Smooth muscle cell (in vitro differentiated cells): ENCODE data around the gene SEMA3E. TPM values are rescaled to one million over a fixed set of nuclear protein-coding genes. Genes with fewer than 3 reads are reported as not detected.

Source experiments
- DNase-seq: peaks from one replicate; lab custom pipeline; 2025; ENCODE audit not compliant: unreplicated experiment; lab: John Stamatoyannopoulos, UW
- H2AFZ ChIP-seq: fragments of 200-600 bp; sonication (generic); 2 replicates; pipeline ENCODE4 v1.6.0; 2016; ENCODE audit warnings: antibody characterized with exemption, low read depth, mild to moderate bottlenecking
- H3F3A ChIP-seq: fragments of 200-600 bp; sonication (generic); 2 replicates; pipeline ENCODE4 v1.6.0; 2017; ENCODE audit warnings: antibody characterized with exemption, low read depth
- H3K27ac ChIP-seq: fragments of 200-600 bp; sonication (generic); 2 replicates; pipeline ENCODE4 v1.5.1; 2016; ENCODE audit warnings: low read depth, mild to moderate bottlenecking
- H3K27me3 ChIP-seq: fragments of 200-600 bp; sonication (generic); 2 replicates; pipeline ENCODE4 v1.6.1; 2016; ENCODE audit warnings: low read depth, mild to moderate bottlenecking
- H3K36me3 ChIP-seq: fragments of 200-600 bp; sonication (generic); 2 replicates; pipeline ENCODE4 v1.5.1; 2016; ENCODE audit warnings: low read depth
- H3K4me1 ChIP-seq: fragments of 200-600 bp; sonication (generic); 2 replicates; pipeline ENCODE4 v1.5.1; 2016; ENCODE audit warnings: low read depth
- H3K4me2 ChIP-seq: fragments of 200-600 bp; sonication (generic); 2 replicates; pipeline ENCODE4 v1.6.0; 2016; ENCODE audit warnings: mild to moderate bottlenecking
- H3K4me3 ChIP-seq: fragments of 200-600 bp; sonication (generic); 2 replicates; pipeline ENCODE4 v1.5.1; 2016; ENCODE audit warnings: mild to moderate bottlenecking
- H3K79me2 ChIP-seq: fragments of 200-600 bp; sonication (generic); 2 replicates; pipeline ENCODE4 v1.6.0; 2016; ENCODE audit warnings: low read depth, mild to moderate bottlenecking
- H3K9ac ChIP-seq: fragments of 200-600 bp; sonication (generic); 2 replicates; pipeline ENCODE4 v1.6.0; 2016; ENCODE audit warnings: low read depth
- H3K9me3 ChIP-seq: fragments of 200-600 bp; sonication (generic); replicated peaks from 2 replicates; pipeline ENCODE4 v1.5.1; 2016; ENCODE audit warnings: low read depth
- H4K20me1 ChIP-seq: fragments of 200-600 bp; sonication (generic); 2 replicates; pipeline ENCODE4 v1.6.0; 2016; ENCODE audit warnings: low read depth
- CTCF ChIP-seq: fragments of 200-600 bp; sonication (generic); IDR thresholded peaks from 2 replicates; pipeline ENCODE4 v1.5.1; 2017; ENCODE audit warnings: borderline replicate concordance, mild to moderate bottlenecking, antibody characterized with exemption; ENCODE audit not compliant: insufficient read depth, poor library complexity, severe bottlenecking
- WGBS: methylation state at CpG from one replicate; pipeline ENCODE4 v1.1.7; 2016; ENCODE audit warnings: low lambda C conversion rate; 5-methylcytosine and 5-hydroxymethylcytosine counted together
- polyA plus RNA-seq: library from polyadenylated mRNA; unstranded; fragments of >200 nt; fragmentation: Nextera tagmentation; extraction: Ambion mirVana; gene quantifications from 2 replicates; pipeline ENCODE4 v1.2.1, GENCODE V29; 2016
- total RNA-seq: library from RNA; depleted of rRNA; stranded (reverse); fragments of >200 nt; gene quantifications from 2 replicates; pipeline ENCODE4 v1.2.3, GENCODE V29; 2014

Gene SEMA3E
- total and polyA plus RNA-seq, 2 experiments from 2014 or later: 0.45 to 0.66 TPM

GRCh38 chr7:83365746-83366145 lies 283.2 kb downstream of the SEMA3E start:
- H2AFZ ChIP-seq: no peak overlapping the region
- no peaks in the 10 kb centered on the region for H3K36me3 ChIP-seq
- H3K4me3 ChIP-seq: no peak overlapping the region
- H3K9ac ChIP-seq: no peak overlapping the region
- H3K27me3 ChIP-seq: no peaks in the 10 kb centered on the region
- H3K27ac ChIP-seq: no peak overlapping the region
- no peaks in the 10 kb centered on the region for H3K79me2 ChIP-seq
- peak; percentile 24 for TF ChIP-seq CTCF
- H3K4me2 ChIP-seq: no peak overlapping the region
- no peaks in the 10 kb centered on the region for H3K9me3 ChIP-seq
- no peaks in the 10 kb centered on the region for H3F3A ChIP-seq
- H3K4me1 ChIP-seq: no peaks in the 10 kb centered on the region
- H4K20me1 ChIP-seq: no peaks in the 10 kb centered on the region
- DNase-seq: no peak

- Histone ChIP-seq H3K9me3 (no peaks in the 10 kb centered on the region), H3K4me1 (no peaks in the 10 kb centered on the region), H3K9ac (no peak overlapping the region), H3K27ac (no peak overlapping the region), H3K4me3 (no peak overlapping the region), H3F3A (no peaks in the 10 kb centered on the region), H3K36me3 (no peaks in the 10 kb centered on the region), H3K79me2 (no peaks in the 10 kb centered on the region), H4K20me1 (no peaks in the 10 kb centered on the region), H3K27me3 (no peaks in the 10 kb centered on the region), H3K4me2 (no peak overlapping the region), H2AFZ (no peak overlapping the region)
- no peak for DNase-seq
- 75% methylated on average over 8 of the region's 8 CpGs for WGBS
- TF ChIP-seq CTCF: no peak
Measured at GRCh38 chr7:83362871-83363550, 285.9 kb downstream of the SEMA3E start.

- DNase-seq: no peak
- no peaks in the 10 kb centered on the region for H3K27me3 ChIP-seq
- no peaks in the 10 kb centered on the region for H3F3A ChIP-seq
- TF ChIP-seq CTCF: no peak
- H3K9me3 ChIP-seq: no peaks in the 10 kb centered on the region
- no peaks in the 10 kb centered on the region for H3K36me3 ChIP-seq
- no peaks in the 10 kb centered on the region for H4K20me1 ChIP-seq
- H3K4me2 ChIP-seq: no peak overlapping the region
- H3K79me2 ChIP-seq: no peaks in the 10 kb centered on the region
- no peak overlapping the region for H3K27ac ChIP-seq
- H3K9ac ChIP-seq: no peak overlapping the region
- WGBS: 90% methylated on average over 1 of the region's 1 CpG
- no peak overlapping the region for H2AFZ ChIP-seq
- H3K4me3 ChIP-seq: no peak overlapping the region
- H3K4me1 ChIP-seq: no peaks in the 10 kb centered on the region
Measured at GRCh38 chr7:83359108-83359507, 289.8 kb downstream of the SEMA3E start.

GRCh38 chr7:83355143-83355542 lies 293.8 kb downstream of the SEMA3E start:
- Histone ChIP-seq H3K27ac (no peak overlapping the region), H3K4me1 (no peaks in the 10 kb centered on the region), H3K9me3 (no peaks in the 10 kb centered on the region), H3K4me3 (no peak overlapping the region), H4K20me1 (no peaks in the 10 kb centered on the region), H2AFZ (no peak overlapping the region), H3K4me2 (no peak overlapping the region), H3K36me3 (no peaks in the 10 kb centered on the region), H3K79me2 (no peaks in the 10 kb centered on the region), H3F3A (no peaks in the 10 kb centered on the region), H3K27me3 (no peaks in the 10 kb centered on the region), H3K9ac (no peak overlapping the region)
- no peak for DNase-seq
- WGBS: 83% methylated on average over 3 of the region's 3 CpGs
- no peak for TF ChIP-seq CTCF
